Activated CD4-positive, alpha-beta T cell treated with anti-CD3 and anti-CD28 coated beads, Interleukin-2, amount 50 U/mL, for 1 hour (primary cell): ENCODE data around the gene SLC9A6.
"Not testable (repeated sequence)": the region's sequence is repeated elsewhere in the genome, so short reads cannot be mapped to it uniquely, and the experiment has no call there.

Experiments
- DNase-seq: peaks from one replicate; pipeline ENCODE4 v3.0.0-alpha.2; 2020

Gene SLC9A6

DNA sequence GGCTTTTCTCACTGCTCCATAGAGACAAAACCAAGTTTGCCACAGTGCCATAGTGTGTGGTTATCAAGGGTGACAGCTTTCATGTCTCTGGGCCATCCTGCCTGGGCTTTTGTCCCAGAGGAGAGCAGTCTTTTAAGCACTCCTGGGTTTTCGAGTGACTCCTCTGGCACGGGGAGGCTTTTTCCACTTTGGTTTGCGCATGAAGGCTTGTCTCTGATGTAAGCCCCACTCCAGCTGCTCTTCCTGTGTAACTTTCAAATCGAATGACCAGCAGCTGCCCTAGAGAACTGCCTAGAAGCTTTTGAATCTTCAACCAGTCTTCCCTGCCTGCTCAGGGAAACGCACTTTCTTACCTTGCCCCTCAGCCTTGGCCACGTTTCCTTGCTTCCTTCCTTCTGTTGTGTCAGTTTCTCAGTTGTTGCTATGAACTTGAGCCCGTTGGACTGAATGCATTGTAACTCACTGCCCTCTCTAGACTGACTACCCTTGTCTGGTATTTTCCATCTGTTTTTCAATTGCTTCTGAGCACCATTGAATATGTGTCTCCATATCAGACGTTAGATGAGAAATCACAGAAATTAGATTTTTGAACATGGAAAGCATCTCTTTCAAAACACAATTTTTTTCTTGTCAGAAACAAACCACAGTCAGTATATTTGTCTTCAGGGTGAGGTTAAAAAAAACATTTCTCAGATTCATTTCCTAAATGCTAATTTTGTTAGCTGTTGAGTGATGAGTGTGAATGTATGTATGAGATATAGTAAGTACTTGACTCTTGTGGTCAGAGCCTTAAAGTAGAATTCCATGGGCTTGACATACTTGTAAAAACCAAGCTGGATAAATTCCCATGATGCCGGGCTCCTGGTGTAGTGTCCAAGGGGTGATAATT, 45.3 kb downstream of the SLC9A6 start:
- DNase-seq: no peak

DNA sequence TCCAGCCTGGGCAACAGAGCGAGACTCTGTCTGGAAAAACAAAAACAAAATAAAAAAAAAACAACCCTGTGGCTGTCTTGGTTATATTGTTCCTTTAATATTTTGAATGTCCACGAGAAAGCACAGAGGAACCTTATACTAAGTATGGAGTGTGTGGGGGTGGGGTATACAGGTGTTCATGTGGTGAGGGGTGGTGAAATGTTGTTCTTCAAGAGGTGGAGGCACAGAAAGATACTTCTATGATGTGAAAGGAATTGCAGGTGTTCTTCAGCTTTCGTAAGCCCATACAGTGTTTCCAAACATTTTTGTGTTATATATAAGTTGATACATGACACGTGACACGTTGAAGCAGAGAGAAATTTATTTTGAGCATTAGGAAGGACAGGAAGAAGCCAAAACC, 46.4 kb downstream of the SLC9A6 start:
- no peak for DNase-seq

DNA sequence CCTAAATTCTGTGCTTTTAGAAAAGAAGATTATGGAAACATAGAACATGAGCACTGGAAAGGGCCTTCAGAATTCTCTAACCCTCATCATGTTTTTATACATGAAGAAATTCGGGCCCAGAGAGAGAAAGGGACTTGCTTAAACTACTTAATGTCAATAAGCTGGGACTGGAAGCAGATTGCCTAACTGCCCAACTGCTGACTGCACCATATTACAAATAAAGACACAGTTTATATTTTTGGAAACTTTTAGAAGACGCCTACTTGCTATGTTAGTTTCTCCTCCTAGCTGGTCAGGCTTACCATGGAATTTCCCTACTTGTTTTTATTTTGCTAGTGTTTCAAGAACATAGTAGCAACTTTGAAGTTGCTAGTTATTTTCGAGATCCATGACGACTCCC, 47.1 kb downstream of the SLC9A6 start:
- no peak for DNase-seq

DNA sequence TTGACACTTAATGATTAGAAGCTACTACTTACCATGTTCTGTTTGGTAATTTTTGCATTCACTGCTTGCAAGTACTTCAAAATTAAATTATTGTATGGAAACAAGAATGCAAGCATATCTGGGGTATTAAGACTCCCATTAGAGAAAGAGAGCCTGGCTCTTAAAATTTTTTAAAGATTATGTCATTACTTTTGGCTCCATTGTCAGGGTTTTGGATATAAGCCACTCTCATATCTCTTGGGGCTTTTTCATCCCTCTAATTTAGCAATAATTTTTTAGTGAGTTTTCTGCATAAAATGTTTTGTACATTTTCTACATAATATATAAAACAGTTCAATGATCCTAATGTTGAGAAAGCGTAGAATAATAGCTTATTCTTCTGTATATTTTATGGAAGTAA, 49.4 kb downstream of the SLC9A6 start:
- DNase-seq: no peak

DNA sequence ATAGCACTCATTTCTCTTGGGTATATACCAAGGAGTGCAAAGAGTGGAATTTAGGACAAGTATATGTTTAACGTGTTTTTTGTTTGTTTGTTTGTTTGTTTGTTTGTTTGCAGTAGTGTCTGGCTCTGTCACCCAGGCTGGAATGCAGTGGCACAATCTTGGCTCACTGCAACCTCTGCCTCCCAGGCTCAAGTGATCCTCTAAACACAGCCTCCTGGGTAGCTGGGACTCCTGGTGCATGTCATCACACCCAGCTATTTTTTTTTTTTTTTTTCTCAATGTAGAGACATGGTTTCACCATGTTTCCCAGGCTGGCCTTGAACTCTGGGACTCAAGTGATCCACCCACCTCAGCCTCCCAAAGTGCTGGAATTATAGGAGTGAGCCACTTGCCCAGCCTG, 50.4 kb downstream of the SLC9A6 start:
- DNase-seq: no peak

DNA sequence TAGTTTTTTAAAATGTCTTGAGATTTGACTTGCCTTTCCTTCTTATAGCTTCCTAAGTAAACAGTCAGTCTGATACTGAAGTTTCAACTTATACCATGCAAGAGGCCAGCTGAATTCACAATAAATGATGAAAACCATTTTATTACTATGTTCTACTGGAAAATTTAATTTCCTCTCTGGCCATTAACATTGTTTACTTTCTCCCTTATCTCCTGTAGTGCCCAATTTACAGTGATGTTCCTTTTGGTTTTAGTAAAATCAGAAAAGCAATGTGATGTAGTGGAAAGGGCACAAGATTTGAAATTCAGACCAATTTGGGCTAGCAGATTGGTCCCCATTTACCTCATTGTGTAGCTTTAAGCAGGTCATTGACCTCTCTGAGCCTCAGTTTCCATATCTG, 54.2 kb downstream of the SLC9A6 start:
- DNase-seq: no peak

DNA sequence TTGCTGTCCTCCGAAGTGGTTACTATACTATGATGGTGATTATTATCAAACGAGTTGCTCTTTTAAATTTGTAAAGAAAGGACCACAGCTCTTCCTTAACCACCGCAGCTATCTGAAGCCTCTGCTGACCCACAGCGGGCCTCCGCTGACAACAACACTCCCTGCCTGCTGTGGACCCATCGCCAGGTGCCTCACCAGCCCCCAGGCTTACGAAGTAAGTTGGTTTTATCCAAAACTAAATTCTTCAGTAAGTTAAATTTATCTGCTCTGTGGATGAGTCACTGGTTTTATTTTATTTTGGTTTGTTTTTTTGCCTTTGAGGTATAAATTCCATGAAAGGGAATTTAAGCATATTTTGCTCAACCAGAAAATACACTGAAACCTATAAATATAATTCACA, 54.7 kb downstream of the SLC9A6 start:
- no peak for DNase-seq

DNA sequence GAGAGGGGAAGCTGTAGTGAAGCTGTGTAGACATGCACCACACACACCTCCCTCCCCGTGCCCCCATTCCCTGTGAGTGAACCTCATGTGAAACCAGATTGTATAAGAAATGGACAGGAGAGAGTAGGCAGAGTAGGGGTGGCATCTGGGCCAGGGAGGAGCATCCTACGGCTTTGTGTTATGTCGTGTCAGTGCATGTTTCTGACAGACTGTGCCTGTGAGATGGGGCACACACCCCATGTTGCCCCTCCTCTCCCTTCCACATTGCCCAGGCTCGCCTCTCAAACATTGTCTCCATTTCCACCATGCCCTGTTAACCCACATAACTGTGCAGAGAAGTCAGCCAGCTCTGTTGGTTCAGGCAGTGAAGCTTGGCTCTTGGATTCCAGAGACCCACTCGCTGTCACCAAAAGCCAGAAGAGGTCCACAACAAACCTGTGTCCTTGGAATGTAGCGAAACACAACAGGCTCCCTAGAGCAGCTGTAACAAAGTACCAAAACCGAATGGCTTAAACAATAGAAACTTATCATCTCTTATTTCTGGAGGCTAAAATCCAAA, 56.1 kb downstream of the SLC9A6 start:
- no peak for DNase-seq

DNA sequence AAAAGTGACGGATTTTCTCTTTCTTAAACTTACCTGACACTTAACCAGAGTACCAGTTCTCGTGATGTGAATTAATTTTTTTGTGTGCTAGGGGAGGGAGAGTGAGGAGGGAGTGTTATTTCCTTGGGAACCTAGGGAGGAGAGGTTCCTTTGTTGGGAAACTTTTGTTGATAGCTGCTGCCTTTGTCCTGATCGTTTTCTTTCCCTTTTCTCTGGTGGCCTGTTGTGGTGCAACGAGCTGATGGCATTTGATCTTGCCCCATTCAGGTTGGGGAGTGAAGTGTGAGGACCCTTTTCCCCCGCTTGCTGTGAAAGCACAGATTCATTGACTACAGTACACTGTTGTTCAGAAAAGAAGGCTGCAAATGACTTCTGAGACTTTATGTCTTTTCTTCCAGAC, 59.8 kb downstream of the SLC9A6 start:
- no peak for DNase-seq

DNA sequence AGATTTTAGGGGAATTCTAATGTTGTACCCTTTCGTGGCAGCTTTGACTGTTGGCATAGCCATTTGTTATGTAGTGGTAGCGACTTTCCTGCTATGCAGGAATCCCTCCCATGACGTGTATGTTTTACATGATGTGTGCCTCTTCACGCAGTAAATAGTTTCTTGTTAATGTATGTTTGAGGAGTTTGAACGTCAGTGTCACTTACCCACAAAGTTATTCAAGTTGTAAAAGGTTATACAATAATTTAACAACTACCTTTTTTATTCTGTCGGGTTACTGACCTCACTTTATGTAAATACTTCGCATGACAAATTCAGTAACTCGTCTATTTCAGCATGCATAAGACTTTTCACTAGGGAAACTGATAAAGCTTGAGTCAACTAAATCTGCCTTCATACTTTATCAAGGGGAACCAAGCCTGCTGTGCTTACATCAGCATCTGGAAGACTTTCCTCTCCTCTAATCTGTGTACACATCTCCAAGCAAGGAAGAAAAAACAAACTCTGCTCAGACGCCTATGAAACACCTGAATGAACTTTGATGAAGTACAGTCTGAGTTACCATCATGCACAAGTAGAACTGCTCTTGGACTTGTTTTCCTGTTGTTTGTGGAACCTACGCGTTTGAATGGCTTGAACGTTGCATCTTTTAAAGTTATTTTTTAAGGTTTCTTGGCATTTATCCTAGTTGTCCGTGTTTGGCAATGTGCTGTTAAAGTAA, 61.2 kb downstream of the SLC9A6 start:
- no peak for DNase-seq

DNA sequence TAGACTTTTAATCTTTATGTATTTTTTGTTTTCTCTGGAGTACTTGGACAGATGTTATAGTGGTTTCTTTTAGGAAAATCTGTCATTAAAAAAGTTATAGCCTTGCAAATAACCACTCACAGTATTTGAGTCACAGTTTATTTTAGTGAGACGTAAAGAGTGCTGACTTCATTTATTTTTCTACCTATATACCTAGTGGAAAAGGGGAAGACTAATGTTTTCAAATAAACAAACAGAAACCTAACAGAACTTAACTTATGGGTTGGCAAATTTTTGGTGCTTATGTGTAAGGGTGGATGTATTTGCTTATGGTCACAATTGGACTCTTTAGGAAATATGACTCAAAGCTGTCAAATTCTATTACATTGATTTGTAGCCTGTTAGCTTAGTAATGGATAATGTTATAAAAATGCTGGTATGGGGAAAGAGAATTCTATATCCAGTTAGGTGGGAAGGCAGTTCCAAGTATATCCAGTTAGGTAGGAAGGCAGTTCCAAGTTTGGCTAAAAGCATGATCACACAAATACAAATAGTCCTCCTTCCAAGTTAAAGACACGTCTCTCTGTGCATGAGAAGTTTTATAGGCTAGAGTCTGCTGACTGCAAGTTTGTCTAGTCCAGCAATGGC, 61.9 kb downstream of the SLC9A6 start:
- no peak for DNase-seq

DNA sequence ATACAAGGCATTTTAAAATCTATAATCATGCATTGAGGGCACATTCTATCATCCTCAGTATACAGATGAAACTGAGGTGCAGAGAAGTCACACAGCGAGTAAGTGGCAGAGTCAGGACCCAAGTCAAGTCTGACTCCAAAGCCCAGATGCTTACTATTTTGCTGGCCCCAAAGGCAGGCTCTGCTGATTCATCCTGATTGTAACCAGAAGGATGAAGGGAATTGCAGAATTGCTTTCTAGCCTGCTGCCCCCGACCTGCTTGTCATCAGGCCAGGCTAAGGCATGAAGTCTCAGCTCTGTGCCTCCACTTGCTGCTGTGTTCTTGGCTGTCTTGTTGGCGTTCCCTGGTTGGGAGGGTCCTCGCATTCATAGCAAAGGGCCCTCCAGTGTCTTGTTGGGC, 62.7 kb downstream of the SLC9A6 start:
- no peak for DNase-seq

DNA sequence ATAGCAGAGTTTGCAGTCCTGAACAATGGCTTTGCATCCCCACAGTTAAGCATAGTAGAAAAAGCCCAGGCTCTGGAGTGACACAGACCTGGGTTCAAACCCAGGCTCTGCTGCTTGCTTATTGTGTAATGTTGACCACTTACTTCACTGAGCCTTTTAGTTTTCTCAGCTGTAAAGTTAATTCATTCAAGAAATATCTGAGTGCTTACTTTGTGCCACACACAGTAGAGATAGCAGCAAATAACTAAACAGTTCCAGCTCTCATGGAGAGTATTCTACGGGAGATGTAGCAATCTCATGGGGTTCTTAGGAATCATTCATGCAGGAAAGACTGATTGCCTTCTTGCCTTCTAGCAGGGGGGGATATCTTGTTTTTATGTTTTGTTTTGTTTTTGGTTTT, 63.2 kb downstream of the SLC9A6 start:
- no peak for DNase-seq

DNA sequence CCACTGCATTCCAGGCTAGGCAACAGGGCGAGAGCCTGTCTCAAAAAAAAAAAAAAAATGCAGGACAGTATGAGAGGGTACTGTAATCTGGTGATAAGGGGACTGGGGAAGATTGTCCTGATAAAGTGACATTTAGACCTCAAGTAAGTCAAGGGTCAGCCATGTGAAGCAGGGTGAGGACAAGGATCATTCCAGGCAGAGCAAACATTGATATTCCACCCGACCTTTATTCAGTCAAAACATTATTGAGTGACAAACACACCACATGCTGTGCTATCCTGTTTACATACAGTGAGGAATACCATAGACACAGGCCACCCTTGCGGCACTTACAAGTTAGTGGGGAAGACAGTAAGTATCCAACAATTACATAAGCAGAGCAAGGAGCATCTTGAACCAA, 64.4 kb downstream of the SLC9A6 start:
- DNase-seq: no peak

DNA sequence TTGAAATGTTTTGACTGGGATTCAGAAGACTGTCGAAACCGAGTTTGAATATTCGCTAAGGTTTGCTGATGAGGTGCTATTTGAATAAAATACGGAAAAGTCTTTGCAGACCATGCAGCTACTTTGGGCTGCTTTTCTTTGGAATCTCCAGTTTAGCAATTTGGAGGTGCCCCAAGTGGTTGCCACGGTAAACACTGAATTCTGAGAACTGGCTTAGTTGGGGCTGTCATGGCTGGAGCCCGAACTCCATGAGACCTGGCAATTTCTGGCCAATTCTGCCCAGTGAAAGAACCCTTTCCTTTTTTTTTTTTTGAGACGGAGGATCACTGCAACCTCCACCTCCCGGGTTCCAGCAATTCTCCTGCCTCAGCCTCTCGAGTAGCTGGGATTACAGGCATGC, 65.6 kb downstream of the SLC9A6 start:
- DNase-seq: not testable (repeated sequence)

DNA sequence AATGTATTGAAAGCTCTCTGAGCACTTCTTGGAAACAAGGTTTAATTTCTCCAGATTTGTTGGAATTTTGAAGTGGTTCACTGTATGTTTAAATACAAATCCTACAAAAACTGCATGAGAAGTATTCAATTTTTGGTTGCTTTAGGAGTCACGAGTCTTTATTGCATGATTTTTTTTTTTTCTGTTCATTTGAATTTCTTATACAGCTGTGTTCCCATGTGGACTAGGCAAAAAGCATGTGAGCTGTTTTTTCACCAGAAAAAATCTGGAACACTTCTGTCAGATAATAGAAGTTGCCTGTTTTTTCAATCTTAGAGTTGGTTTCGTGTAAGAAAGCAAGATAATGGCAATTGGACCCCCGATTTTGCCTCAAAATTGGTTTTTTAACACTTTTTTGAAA, 66.4 kb downstream of the SLC9A6 start:
- DNase-seq: no peak

DNA sequence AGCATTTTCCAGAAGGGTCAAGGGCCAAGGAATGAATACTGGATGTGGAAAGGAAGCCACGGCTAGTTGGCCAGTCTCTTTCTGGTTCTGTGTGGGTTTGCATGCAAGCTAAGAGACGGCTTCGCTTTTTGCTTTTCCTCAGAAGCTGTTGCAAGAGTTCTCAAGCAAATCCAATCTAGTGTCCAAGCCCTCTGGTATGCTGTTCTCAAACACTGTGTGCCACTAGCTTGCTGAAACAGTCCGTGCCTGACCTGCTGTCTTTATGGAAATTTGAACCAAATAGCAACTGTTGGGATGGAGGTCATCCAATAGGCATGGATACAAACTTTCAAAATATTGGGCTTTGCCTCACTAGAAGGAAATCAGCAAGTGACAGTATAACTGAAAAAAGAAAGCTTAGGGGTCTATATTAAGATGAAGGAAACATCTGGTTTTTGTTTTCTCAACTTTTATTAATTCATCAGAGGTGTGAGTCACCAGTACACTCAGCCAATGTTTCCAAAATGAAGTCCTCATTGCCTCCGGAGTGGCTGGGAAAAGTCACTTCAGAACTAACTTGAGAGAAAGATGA, 70.5 kb downstream of the SLC9A6 start:
- no peak for DNase-seq

DNA sequence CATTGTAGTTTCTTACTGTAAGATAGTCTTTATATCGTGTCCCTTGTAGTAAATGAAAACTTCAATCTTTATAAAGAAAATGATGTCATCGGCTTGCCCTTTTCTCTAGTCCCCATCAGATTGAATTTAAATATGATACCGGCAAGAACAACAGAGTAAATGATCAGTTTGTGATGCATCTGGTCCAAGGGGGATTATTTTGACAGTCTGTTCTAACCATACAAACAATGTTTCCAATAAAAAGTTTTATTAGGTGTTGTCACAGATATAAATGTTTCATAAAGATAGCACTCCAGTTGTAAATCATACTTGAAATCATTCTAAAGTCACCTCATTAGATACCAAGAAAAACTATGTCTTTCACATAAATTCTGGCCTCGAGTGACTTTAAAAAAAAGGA, 72.3 kb downstream of the SLC9A6 start:
- no peak for DNase-seq

DNA sequence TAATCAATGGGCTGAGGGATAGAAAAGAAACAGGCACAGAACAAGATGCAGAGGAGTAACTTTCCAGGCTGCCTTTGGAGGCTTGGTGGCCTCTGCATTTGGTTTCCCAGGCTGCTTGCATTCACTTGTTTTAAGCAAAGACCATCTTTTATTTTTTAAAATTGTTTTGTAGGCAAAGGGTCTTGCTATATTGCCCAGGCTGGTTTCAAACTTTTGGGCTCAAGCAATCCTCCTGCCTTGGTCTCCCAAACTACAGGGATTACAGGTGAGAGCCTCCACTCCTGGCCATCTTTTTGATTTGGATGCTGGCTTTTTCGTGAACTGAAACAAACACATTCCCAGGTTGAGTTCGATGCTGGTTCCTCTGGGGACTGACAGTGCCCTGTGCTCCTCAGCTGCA, 74.1 kb downstream of the SLC9A6 start:
- no peak for DNase-seq

DNA sequence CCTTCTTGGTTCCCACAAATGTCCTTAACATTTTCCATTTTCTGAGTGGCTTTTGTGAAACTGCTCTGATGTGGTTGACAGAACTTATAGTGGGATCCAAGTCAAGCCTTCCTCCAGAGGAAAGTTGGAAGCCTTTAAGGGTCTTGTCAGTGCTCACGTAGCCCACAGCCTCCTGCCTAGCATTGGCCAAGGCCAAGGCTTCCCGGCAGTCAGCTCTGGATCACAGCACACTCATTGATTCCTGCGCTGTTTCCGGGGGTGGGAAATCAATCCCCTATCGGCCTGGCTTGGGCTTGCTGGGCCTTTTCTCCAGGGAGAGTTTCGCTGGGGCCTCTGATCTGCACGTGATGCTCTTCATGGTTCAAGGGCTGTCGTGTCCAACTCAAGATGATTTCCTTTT, 76.1 kb downstream of the SLC9A6 start:
- no peak for DNase-seq

DNA sequence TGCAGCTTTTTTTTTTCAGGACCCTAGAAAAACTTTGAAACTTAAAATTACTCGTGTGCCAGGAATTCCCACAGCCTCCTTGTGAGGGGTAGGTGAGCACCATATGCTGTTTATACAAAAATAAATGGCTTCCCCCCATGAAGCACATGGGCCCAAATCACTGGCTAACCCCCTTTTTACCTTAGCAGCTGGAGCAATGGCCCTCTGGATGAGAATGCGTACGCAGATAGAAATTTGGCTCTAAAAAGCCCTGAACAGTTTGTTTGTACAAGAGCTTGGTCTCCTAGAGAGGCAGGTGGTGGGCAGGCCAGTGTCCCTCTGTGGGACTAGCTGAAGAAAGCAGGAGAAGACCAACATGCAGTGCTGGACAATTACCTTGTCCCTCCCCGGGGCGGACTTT, 76.5 kb downstream of the SLC9A6 start:
- no peak for DNase-seq

DNA sequence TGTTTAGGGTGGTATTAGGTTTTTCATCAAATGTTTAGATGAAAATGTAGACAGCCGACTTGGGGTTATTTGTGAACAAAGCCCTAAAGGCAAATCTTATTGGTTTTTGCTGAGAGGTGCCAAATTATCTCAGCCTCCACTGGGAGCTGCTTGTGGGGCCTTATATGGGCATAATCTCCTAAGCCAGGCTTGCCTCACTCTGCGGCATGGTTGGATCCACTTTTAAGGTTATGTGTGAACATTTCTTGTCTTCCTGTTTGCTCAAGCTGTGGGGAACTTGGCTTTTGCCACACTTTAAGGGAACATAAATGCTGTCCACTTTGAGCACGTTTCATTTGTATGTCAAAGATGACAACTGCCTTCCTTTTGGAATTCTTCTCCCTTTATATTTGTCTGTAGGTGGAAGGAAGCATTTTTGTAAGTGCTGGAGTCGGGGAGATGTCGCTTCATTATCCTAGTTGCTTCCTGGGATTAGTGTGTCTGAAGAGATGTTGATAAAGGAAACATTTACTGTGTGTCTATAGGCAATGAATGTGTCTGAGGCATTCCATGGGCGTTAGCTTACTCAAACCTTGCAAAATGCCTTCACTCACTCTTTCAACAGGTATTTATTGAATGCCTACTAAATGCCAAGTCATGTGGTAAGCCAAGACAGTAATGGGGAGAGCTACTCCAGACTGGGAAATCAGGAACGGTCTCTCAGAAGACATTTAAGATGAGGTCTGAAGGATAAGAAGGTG, 78.3 kb downstream of the SLC9A6 start:
- no peak for DNase-seq

DNA sequence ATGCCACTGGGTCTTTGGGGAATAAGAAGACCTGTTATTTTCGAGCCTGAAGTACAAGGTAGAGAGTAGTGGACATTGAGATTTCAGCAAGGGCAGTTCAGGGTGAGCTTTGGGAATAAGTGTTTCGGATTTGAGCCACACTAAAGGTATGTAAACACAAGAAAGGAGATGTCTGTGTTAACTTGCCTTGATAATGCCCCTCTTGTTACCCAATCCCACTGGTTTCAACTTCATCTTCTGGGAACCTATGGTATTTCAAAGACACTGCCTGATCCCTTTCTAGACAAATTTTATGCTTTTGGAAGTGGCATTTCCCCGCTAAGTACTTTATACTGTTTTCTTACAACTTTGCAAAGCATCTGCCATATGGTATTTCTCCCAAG, 79.4 kb downstream of the SLC9A6 start:
- DNase-seq: no peak
